ENCODE data around the gene TBC1D14. TPM values are rescaled to one million over a fixed set of nuclear protein-coding genes. Genes with fewer than 3 reads are reported as not detected.

The TBC1D14 gene
- total and polyA plus RNA-seq, 9 of the 15 experiments (the other 6 are each of a cell fraction or from before 2014, with no cell fraction given): 2.1 to 59.6 (median 44.8) TPM

DNA sequence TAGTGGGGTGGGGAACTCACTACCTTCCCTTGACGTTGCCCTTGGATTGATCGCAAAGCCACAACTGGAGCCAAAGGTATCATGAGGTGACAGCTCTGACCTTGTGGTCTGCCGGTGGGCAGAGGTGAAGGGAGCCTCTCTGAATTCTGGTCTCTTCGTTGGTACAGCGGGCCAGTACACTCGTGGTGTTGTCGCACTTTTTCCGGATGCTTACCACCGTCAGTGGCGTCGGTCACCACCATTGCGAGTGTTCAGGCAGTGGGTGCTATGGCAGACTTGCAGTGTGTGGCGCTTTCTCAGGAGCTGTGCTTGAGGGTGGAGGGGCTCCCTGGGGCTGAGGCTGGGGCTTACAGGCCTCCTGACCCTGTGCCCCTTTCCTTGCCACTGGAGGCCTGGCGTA, 163.4 kb downstream of the TBC1D14 start:
- Histone ChIP-seq H3K27me3 (ENCODE audit: control insufficient read depth in 2 of 2, insufficient read depth in 2 of 2, low read length in 2 of 2) (no peaks in the 10 kb centered on the region), H3K9me3 (replicated peaks; ENCODE audit: control insufficient read depth, insufficient read depth, low read depth, low read length) (no peaks in the 10 kb centered on the region), H4K20me1 (replicated peaks; ENCODE audit: control insufficient read depth, insufficient read depth, low read length) (no peaks in the 10 kb centered on the region; the same call in none of the 2 replicates), H3K4me3 (no peak overlapping the region), H3K36me3 (ENCODE audit: control insufficient read depth, insufficient read depth, low read length) (no peaks in the 10 kb centered on the region), H3K4me2 (ENCODE audit: insufficient read depth, low read length) (no peak overlapping the region), H2AFZ (ENCODE audit: low read depth, low read length) (peak overlapping the region; percentile 30; the same call in 1 of the 2 replicates), H3K27ac (ENCODE audit: extremely low read depth, low read depth, low read length) (no peak overlapping the region), H3K9me1 (ENCODE audit: control insufficient read depth, insufficient read depth, low read length) (no peaks in the 10 kb centered on the region), H3K9ac (ENCODE audit: insufficient read depth in 1 of 2, low read depth in 2 of 2, low read length in 2 of 2) (no peak overlapping the region), H3K4me1 (replicated peaks in 1 of 2; ENCODE audit: control insufficient read depth in 2 of 2, insufficient read depth in 2 of 2, low read length in 2 of 2) (peaks cover 4 to 37% of the 10 kb centered on the region in 2 experiments; a peak in 3 of 5 replicates), H3K79me2 (ENCODE audit: control insufficient read depth, insufficient read depth, low read length) (peaks cover 1% of the 10 kb centered on the region; the same call in 1 of the 3 replicates)
- ChIA-PET CTCF (ENCODE audit: low intra/inter-chr PET ratio) (no interaction called here), POLR2A (interaction anchor here (1.1 kb wide), 1 partner anchor 159 kb away, joined by 3 read pairs; no protein-coding TSS in a partner anchor)
- FAIRE-seq: no peak
- 39% methylated on average over 14 of the region's 14 CpGs for WGBS (ENCODE audit: insufficient coverage, low coverage, missing lambda C conversion rate)
- no peak for DNase-seq (ENCODE audit: extremely low read depth in 1 of 4, low spot score in 3 of 4)
- no peak for TF ChIP-seq ZKSCAN8 (CRISPR knock-in tag; IDR thresholded peaks at IDR 0.05)
- TF ChIP-seq, protein P1, sequence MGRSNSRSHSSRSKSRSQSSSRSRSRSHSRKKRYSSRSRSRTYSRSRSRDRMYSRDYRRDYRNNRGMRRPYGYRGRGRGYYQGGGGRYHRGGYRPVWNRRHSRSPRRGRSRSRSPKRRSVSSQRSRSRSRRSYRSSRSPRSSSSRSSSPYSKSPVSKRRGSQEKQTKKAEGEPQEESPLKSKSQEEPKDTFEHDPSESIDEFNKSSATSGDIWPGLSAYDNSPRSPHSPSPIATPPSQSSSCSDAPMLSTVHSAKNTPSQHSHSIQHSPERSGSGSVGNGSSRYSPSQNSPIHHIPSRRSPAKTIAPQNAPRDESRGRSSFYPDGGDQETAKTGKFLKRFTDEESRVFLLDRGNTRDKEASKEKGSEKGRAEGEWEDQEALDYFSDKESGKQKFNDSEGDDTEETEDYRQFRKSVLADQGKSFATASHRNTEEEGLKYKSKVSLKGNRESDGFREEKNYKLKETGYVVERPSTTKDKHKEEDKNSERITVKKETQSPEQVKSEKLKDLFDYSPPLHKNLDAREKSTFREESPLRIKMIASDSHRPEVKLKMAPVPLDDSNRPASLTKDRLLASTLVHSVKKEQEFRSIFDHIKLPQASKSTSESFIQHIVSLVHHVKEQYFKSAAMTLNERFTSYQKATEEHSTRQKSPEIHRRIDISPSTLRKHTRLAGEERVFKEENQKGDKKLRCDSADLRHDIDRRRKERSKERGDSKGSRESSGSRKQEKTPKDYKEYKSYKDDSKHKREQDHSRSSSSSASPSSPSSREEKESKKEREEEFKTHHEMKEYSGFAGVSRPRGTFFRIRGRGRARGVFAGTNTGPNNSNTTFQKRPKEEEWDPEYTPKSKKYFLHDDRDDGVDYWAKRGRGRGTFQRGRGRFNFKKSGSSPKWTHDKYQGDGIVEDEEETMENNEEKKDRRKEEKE (IDR thresholded peaks at IDR 0.05; ENCODE audit: borderline replicate concordance in 1 of 2, control insufficient read depth in 1 of 2, low read depth in 2 of 2, low read length in 1 of 2): no peak
- TF ChIP-seq, protein P2, sequence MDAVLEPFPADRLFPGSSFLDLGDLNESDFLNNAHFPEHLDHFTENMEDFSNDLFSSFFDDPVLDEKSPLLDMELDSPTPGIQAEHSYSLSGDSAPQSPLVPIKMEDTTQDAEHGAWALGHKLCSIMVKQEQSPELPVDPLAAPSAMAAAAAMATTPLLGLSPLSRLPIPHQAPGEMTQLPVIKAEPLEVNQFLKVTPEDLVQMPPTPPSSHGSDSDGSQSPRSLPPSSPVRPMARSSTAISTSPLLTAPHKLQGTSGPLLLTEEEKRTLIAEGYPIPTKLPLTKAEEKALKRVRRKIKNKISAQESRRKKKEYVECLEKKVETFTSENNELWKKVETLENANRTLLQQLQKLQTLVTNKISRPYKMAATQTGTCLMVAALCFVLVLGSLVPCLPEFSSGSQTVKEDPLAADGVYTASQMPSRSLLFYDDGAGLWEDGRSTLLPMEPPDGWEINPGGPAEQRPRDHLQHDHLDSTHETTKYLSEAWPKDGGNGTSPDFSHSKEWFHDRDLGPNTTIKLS (IDR thresholded peaks at IDR 0.05; ENCODE audit: borderline replicate concordance, low read depth): no peak
- TF ChIP-seq, protein P3, sequence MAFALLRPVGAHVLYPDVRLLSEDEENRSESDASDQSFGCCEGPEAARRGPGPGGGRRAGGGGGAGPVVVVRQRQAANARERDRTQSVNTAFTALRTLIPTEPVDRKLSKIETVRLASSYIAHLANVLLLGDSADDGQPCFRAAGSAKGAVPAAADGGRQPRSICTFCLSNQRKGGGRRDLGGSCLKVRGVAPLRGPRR (CRISPR knock-in tag; IDR thresholded peaks at IDR 0.05): no peak
- no peak for TF ChIP-seq CBFB (CRISPR knock-in tag; IDR thresholded peaks at IDR 0.05)
- TF ChIP-seq ELF2 (CRISPR knock-in tag; IDR thresholded peaks at IDR 0.05): no peak
- TF ChIP-seq, protein P4, sequence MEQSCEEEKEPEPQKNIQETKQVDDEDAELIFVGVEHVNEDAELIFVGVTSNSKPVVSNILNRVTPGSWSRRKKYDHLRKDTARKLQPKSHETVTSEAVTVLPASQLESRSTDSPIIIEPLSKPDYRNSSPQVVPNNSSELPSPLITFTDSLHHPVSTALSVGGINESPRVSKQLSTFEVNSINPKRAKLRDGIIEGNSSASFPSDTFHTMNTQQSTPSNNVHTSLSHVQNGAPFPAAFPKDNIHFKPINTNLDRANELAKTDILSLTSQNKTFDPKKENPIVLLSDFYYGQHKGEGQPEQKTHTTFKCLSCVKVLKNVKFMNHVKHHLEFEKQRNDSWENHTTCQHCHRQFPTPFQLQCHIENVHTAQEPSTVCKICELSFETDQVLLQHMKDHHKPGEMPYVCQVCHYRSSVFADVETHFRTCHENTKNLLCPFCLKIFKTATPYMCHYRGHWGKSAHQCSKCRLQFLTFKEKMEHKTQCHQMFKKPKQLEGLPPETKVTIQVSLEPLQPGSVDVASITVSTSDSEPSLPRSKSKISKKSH (CRISPR knock-in tag; IDR thresholded peaks at IDR 0.05): no peak
- TF ChIP-seq TCF7 (IDR thresholded peaks at IDR 0.05; ENCODE audit: borderline replicate concordance): no peak
- no peak for TF ChIP-seq ZNF408 (CRISPR knock-in tag; IDR thresholded peaks at IDR 0.05; ENCODE audit: low read depth)
- no peak for TF ChIP-seq CAMTA2 (CRISPR knock-in tag; conservative IDR thresholded peaks at IDR 0.05)
- no TSS peak for BruUV-seq (replicated peaks)
- intact Hi-C loops (cut with micrococcal nuclease): loop anchor here (5.0 kb wide), 1 partner anchor 526 kb away; no protein-coding TSS in a partner anchor
- in situ Hi-C loops (cut with MboI): loop anchor here (5.0 kb wide), 2 partner anchors 171 to 351 kb away; no protein-coding TSS in a partner anchor
- no peak for ATAC-seq

Data from K562 (cell line).